ENCODE results near the gene CHCHD3.

GRCh38 chr7:132940084-132940483 lies 141.8 kb downstream of the CHCHD3 start:
- TF ChIP-seq RAD21 (IDR thresholded peaks at IDR 0.05; ENCODE audit: low read length) (no peak), CTCF (conservative IDR thresholded peaks at IDR 0.05; ENCODE audit: low read depth, low read length) (no peak), RCOR1 (IDR thresholded peaks at IDR 0.05; ENCODE audit: insufficient replicate concordance, low read length) (no peak), POLR2A (IDR thresholded peaks at IDR 0.05; ENCODE audit: low read depth, low read length) (no peak)
